Activated CD4-positive, alpha-beta T cell treated with anti-CD3 and anti-CD28 coated beads, Interleukin-2, Interleukin-4, amounts not matched to agents 100 ng/mL and 50 ng/mL, durations not matched to agents 16 hours and 8 hours (primary cell): ENCODE data around the gene SRP54.
"Not testable (repeated sequence)": the region's sequence is repeated elsewhere in the genome, so short reads cannot be mapped to it uniquely, and the experiment has no call there.

ENCODE experiments used
- DNase-seq: peaks from one replicate; pipeline ENCODE4 v3.0.0-alpha.2; 2020; ENCODE audit warnings: low spot score

Gene SRP54

DNA sequence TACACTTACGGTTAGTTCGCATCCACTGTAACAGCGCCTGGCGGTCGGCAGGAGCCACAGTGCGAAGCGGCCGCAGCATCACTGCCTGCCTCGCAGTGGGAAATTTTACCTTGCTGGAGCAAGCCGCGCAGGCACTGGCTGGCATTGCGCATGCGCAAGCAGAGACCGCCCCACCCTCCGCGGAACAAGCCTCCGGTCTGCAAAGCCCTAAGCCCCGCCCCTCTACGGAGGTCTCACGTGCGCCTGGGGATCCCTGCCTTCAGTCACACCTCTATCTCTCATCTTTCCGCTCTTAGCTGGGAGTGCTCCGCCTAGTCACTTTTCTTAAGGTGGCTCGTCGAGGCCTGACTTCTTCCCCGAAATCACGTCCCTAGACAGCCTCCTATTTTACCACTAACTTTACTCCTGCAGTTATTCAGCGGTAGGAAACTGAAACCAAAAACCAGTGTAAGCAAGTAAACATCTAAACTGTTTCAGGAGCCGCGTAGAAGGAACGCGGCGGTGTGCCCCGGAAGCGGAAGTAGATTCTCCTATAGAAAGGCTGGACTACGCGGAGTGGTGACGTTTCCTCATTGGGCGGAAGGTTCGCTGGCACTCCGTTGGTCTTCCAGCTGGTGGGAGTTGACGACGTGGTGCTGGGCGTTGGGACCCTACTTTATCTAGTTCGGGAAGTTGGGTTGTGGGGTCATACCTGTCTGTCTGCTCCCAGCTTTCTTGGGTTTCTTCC is at the start of gene SRP54:
SRP54 (plus strand) TSS at position 572 of the 727 bp plus-strand sequence. CDS start 13,718 bp downstream, outside the sequence.
- DNase-seq, result peak; percentile 100

DNA sequence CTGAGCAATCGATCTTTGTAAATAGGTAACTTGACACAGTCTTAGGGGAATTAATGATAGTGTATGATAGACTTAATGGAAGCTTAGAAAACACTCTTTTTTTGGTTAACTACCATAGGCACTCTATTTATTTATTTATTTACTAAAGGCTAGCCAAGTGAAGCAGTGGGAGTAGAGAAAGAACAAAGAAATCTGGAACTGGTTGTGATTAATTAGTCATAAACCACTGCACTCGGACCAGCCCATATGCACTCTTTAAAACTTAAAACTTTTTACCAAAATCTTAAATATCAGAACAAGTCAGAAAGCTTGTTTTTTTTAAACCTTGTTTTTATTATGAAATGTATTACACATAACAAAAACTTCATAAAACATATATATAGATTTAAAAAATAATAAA is 49.5 kb upstream of the SRP54 start:
- DNase-seq, result no peak

DNA sequence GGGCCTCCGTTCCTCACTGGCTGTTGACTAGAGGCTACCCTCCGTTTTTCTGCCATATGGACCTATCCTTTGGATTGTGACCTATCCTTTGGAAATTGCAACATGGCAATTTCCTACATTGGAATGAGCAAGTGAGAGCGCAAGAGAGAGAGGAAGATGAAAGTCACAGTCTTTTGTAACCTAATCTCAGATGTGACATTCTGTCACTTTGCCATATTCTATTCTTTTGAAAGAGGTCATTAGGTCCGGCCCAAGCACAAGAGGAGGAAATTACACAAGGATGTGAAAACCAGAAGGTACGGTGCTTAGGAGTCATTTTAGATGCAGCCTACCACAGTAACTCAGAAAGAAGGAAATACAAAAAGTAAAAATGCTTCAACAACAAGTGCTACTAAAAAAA is 47.3 kb upstream of the SRP54 start:
- DNase-seq, result no peak

DNA sequence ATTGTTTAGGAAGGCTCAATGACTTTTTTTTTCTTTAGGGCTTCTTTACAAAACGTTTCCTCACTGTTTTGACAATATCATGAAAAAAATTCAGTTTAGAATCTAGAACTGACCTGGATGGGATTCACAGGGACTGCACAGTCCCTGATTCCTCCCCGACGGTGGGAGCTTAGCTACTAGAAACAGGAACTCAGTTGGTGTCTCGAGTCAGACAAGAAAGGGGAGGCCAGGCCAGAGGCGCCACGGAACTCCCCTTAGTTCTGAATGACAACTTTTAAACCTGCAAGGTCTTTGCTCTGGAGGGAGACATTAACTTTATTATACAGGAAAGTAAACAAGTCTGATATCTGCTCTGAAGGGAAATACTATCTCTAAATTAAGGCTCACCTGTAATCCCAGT is 45.4 kb upstream of the SRP54 start:
- no peak for DNase-seq

DNA sequence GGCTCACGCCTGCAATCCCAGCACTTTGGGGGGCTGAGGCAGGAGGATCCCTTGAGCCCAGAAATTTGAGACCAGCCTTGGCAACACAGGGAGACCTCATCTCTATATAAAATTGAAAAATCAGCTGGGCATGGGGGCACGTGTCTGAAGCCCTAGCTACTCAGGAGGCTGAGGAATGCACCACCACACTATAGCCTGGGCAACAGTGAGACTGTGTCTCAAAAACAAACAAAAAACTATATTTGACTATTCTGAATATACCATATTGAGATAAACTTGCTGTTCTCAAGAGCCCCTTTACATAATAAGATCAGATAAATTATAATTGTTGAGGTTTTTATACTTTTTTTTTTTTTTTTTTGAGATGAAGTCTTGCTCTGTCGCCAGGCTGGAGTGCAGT is 44.9 kb upstream of the SRP54 start:
- DNase-seq, result no peak

DNA sequence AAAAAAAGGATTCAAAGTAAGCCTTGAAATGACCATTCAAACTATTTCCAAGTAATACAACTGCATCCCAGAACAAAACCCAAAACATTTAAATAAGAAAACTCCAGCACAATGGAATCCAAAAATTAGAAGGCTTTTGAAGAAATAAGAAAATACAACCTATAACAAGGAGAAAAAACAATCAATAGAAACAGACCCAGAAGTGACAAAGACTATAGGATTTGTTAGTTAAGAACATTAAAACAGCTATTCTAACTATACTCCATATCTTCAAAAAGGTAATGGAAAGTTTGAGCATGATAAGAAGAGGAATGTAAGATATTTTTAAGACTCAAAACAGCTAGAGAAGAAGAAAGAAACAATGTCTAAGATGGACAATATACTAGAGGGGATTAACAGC is 39.3 kb upstream of the SRP54 start:
- DNase-seq, result no peak

DNA sequence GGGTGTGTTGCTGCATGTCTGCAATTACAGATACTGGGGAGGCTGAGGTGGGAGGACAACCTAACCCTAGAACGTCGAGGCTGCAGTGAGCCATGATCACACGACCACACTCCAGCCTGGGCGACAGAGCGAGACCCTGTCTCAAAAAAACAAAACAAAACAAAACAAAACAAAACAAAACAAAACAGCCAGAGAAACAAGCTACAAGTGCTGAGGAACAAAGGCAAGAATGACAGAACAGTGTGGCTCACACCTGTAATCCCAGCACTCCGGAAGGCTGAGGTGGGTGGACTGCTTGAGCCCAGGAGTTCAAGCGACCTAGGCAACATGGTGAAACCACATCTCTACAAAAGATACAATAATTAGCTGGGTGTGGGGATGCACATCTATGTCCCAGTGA is 38.0 kb upstream of the SRP54 start:
- DNase-seq, result no peak

DNA sequence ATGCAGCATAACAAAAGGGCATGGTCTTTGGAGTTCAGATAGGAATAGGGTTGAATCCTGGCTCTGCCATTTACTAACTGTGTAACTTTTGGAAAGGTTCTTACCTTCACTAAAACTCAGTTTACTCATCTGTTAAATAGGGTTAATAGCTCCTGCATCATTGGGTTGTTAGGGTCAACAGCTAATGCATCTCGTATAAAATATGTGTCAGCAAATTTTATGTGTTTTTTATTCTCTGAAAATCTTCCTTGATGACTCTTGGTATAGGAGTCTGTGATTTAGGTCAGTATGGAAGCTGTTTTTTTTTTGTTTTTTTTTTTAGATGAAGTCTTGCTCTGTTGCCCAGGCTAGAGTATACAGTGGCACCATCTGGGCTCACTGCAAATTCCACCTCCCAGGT is 36.1 kb upstream of the SRP54 start:
- DNase-seq, result no peak

DNA sequence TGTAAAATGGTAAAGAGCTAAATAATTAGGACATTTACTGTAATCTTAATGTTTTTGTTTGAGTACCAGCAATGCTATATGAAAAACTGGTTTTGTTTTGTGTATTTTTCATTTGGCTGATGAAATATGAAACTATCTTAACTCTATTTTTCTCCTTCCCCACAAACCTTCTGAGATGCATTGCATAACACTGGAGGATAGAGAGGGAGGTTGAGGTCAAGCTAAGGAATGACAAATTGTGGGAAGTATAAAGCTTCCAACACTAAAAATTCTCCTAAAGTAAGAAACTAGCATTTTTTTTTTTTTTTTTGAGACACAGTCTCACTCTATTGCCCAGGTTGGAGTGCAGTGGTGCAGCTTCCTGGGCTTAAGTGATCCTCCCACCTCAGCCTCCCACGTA is 31.5 kb upstream of the SRP54 start:
- DNase-seq, result no peak

DNA sequence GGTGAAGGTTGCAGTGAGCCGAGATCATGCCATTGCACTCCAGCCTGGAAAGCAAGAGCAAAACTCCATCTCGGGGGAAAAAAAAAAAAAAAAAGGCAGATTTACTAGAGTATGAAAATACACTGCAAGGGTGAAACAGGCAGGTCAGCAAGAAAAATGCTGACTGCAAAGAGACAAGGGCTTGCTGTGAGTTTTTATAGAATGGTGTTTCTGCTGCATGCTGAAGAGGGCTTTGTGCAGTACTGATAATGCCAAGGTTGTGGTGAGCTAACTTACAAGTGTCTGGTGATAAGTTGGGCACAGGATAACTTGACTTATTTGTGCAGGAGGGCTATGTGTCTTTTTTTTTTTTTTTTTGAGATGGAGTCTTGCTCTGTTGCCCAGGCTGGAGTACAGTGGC is 25.9 kb upstream of the SRP54 start:
- no peak for DNase-seq

DNA sequence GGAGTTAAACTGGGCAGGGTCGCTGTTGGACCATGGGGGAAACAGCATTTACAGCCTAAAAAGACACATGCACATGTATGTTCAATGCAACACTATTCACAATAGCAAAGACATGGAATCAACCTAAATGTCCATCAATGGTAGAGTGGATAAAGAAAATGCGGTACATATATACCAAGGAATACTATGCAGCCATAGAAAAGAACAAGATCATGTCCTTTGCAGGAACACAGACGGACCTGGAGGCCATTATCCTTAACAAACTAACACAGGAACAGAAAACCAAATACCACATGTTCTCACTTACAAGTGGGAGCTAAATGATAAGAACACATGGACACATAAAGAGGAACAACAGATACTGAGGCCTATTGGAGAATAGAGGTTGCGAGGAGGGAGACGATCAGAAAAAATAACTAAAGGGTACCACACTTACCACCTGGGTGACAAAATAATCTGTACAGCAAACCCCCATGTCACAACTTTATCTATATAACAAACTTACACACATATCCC is 25.0 kb upstream of the SRP54 start:
- no peak for DNase-seq

DNA sequence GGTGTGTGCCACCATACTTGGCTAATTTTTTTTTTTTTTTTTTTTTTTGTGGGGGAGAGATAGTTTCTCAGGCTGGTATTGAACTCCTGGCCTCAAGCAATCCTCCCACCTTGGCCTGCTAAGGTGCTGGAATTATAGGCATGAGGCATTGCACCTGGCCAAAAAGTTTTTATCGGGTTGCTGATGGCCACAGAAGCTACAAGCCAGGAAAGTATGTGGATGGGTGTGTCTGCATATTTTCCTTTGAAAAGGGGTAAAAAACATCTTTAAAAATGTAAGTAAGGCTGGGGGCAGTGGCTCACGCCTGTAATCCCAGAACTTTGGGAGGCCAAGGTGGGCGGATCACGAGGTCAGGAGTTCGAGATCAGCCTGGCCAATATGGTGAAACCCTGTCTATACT is 20.7 kb upstream of the SRP54 start:
- not testable (repeated sequence) for DNase-seq

DNA sequence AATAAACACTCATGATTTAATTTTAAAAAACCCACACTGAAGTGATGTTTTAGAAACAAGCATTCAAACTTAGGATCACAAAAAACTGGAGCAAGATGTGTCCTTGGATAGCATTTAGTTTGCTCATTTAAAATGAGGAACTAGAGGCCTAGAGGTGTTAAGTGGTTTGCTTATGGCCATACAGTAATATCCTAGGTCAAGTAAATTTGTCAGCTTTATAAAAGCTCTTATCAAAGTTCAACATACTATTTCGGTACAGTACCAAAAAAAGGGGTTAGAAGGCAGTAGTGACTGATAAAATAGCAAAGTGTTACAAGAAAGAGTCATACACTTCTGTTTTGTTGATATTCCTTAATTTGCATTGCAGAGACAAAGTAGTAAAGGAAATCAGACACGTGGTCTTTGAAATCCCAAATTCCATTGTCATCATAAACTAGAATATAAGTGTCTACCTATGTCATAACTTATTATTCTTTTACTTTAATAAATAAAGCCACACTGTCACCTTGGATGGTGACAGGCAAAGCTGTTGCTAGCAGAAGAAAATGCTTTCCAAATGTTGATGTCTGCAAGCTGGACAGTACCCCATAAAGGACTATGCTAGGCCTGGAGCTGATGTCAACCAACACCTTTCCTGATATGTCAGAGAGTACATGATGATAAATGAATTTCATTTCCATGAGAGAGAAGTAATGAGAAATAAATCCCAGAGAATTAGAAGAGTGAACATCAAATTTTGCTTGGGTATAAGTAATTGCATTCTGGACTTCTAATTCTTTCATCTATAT is 17.6 kb upstream of the SRP54 start:
- no peak for DNase-seq

DNA sequence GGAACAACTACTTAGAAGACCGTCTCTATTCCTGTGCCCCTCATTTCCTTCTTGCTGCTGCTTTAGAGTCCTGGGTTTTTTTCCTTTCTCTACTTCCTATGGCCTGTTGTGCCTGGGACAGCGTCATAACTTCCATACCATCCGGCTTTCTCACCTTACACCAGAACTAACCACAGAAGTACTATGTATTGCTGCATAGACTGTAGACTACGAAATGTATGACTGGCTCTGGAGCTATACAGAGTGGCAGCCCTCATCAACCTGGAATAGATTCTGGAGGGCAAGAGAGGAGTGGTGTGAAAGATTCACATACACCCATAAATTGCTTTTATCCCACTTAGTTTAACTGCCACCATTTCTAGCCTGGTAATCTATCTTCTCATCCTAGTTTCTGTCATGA is 16.9 kb upstream of the SRP54 start:
- no peak for DNase-seq

DNA sequence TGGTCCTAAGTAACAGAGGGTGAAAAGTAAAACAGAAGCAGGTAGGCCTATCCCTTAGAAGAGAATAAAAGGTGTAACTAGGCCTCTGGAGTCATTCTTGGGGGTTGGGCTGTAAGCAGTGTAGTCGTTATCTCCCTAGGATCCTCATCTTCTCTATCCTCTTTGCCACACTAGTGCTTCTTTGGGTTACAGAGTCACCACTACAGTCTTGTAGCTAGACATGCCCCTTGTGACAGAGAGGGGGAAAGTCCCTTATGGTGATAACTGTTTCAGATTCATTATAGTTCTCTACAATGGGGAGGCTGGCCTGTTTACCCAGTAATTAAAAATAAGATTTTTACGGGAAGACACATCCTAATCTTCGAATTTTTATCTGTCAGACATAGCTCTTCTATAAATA is 16.4 kb upstream of the SRP54 start:
- DNase-seq, result peak; percentile 38

DNA sequence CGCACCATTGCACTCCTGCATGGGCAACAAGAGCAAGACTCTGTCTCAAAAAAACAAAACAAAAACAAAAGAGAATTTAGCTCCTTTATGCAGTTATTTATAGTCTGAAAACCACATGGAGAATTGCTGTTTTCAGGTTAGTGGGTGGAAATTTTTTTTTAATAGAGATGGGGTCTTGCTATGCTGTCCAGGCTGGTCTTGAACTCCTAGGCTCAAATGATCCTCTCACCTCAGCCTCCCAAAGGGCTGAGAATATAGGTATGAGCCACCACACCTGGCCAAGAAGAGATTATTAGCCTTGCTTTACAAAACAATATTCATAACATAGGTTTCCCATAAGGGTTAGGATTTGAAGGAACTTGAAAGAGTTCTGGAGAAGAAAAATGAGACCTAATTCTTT is 12.1 kb upstream of the SRP54 start:
- no peak for DNase-seq

DNA sequence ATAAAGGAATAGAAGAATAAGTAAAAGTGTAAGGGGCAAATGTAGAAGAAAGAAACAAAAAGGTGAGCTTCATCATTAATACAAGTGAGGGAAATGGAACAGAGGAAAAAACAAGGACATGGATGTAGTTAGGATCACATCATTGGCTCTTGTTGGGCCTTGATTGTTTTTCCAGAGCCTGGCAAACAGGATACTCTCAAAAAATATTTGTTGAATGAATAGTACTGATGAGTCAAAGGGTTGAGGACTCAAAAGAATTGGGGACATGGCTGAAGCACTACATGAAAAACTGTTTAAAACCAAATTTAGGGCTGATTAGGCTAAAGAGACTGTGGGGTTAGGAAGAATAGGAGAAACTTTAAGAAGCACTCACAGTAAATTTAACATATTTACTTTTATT is 11.4 kb upstream of the SRP54 start:
- DNase-seq, result no peak

DNA sequence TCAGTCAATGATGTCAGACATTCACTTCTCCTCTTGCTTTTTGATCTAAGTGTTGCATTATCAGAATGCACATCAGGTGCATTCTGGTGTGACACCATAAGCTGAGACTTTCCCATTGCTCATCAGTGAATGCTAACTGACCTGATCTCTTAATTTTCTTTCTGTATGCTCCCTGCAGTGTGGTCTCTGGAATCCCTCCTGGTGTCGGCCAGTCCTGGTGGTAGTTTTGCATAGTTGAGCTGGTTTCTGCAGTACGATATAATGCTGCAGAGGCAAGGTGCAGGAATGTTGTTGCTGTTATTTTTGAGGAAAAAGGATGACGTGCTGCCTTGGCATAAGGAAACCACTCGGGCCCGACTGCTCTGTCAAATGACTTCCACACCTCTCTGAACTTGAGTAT is 11.0 kb upstream of the SRP54 start:
- DNase-seq, result no peak

DNA sequence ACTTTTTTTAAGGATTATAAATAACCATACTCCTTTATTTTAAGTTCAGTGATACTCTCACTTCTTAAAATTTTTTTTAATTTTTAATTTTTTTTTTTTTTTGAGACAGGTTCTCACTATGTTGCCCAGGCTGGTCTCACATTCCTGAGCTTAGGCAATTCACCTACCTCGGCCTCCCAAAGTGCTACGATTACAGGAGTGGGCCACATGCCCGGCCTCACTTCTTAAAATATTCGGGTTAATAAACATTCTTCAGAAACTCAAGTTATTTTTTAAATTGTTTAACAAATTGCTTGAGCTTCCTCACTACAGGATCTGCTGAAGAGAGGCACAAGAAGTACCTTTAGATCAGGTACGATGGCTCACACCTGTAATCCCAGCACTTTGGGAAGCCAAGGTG is 4.3 kb upstream of the SRP54 start:
- no peak for DNase-seq

DNA sequence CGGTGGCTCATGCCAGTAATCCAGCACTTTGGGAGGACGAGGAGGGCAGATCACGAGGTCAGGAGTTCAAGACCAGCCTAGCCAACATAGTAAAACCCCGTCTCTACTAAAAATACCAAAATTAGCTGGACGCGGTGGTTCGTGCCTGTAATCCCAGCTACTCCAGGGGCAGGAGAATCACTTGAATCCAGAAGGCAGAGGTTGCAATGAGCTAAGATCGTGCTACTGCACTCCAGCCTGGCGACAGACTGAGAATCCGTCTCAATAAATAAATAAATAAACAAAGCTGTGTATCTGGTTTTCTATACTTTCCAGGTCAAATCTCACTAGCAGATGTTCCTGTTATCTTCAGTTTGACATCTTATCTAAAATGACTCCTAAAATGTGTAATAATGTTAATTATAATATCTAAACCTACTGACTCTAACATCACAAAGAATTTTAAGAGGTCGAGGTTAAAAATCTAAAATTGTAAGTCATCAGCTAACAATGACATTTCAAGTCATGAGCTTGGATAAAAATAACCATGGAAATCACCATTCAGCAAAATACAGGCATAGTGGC is 2.4 kb upstream of the SRP54 start:
- DNase-seq, result no peak

DNA sequence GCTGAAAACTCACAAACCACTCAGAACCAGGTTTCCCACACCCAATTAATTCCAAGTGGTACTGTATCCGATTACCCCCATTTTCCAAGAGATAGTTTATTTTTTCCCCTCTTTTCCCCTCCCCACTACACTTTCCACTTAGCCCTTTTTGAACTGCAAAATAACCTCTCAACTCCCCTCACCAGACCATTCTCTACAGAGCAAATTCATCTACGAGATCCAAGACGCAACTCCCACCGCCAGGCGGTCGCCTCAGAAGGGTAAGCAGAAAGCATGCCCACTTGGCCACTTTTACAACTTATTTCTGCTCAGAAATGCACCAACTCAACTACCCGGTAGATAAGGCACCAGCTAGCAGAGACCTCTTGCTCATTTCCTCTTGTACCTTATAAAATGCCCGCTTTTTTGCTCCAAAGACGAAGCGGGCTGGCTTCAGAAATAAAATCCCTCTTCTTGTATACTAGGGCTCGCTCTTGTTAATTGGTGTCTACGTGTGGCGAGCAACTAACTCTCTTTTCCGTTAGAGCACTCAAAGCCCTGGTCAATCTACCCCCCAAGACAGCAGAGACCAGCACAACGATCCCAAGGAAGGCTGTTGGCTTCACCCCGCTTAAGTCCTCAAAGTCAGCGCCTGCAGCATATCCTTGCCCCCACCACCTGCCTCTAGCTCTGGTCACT is 910 bp upstream of the SRP54 start:
- DNase-seq, result peak; percentile 28

DNA sequence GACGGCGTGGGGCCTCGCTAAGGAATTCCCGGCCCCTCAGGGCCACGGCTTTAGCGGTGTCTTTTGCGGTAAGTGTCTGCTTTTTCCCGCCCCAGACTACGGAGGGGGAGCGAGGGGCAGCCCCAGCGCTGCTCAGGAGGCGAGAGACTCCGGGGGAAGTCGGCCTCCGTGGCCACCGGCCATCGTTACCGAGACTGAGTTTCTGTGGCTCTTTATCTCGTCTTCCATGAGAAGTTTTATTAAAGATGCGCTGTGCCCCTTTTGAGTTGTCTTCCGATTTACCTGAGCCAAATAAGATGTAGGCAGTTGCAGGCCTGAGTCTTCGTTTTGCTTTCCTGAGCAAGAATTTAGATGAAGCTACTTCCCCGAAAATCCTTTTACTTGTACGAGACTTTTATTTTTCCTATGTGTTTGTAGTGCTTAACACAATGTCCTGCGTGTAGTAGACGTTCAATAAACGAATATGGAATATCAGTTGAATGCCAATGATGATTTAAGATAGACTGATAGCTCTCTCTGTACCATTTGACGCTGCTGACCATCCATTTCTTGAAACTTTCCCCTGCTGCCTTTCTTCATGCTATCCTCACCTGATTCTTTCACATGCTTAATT is 462 bp downstream of the SRP54 start:
- no peak for DNase-seq
